HG03196 (cell line): ENCODE measurements around the gene HCN3.

ENCODE experiments used
- ATAC-seq: cut with Tn5 transposase; IDR thresholded peaks from one replicate; pipeline ENCODE4 v1.9.1; 2021; ENCODE audit not compliant: unreplicated experiment

HCN3 gene

GRCh38 chr1:155308493-155309422, 31.5 kb downstream of the HCN3 start, which contains the start of gene FDPS:
FDPS (plus strand) TSS chr1:155308866; CDS start chr1:155309790, 924 bp downstream.
- ATAC-seq = peak; percentile 94

GRCh38 chr1:155309423-155310021, 32.3 kb downstream of the HCN3 start:
- ATAC-seq = no peak

- ATAC-seq = no peak
Observed at GRCh38 chr1:155313261-155313660, 36.0 kb downstream of the HCN3 start.

- no peak for ATAC-seq
Observed at GRCh38 chr1:155316922-155317321, 39.7 kb downstream of the HCN3 start.

GRCh38 chr1:155318082-155318481, 40.8 kb downstream of the HCN3 start:
- ATAC-seq = no peak

GRCh38 chr1:155319536-155319935, 42.3 kb downstream of the HCN3 start:
- ATAC-seq = no peak

- ATAC-seq = no peak
Observed at GRCh38 chr1:155320252-155320651, 43.0 kb downstream of the HCN3 start.

GRCh38 chr1:155320661-155321617, 43.7 kb downstream of the HCN3 start, which contains the start of gene RUSC1:
RUSC1 (plus strand) TSS chr1:155320894; CDS start chr1:155321774, 880 bp downstream.
- no peak for ATAC-seq

- ATAC-seq = no peak
Observed at GRCh38 chr1:155321639-155322503, 44.6 kb downstream of the HCN3 start.

GRCh38 chr1:155322571-155322952, 45.3 kb downstream of the HCN3 start:
- ATAC-seq = no peak

- ATAC-seq = no peak
Observed at GRCh38 chr1:155322953-155323728, 45.9 kb downstream of the HCN3 start.

- ATAC-seq = peak; percentile 41
Observed at GRCh38 chr1:155323729-155324036, 46.4 kb downstream of the HCN3 start.

- peak; percentile 50 for ATAC-seq
Observed at GRCh38 chr1:155324037-155324716, 46.9 kb downstream of the HCN3 start.

GRCh38 chr1:155324717-155325602, 47.7 kb downstream of the HCN3 start:
- no peak for ATAC-seq

- no peak for ATAC-seq
Observed at GRCh38 chr1:155325603-155325893, 48.3 kb downstream of the HCN3 start.

- ATAC-seq = no peak
Observed at GRCh38 chr1:155326020-155326526, 48.8 kb downstream of the HCN3 start.

- no peak for ATAC-seq
Observed at GRCh38 chr1:155326631-155327037, 49.4 kb downstream of the HCN3 start.

GRCh38 chr1:155327981-155328380, 50.7 kb downstream of the HCN3 start:
- no peak for ATAC-seq
